ENCODE results near the gene HADHB. TPM values are rescaled to one million over a fixed set of nuclear protein-coding genes. Genes with fewer than 3 reads are reported as not detected.

Gene HADHB
- total RNA-seq, 2 experiments from 2014 or later = 59.1 to 63.5 TPM

GRCh38 chr2:26333293-26333692 is 88.6 kb downstream of the HADHB start:
- no peaks in the 10 kb centered on the region for H3K36me3 Mint-ChIP-seq (ENCODE audit: low read depth)
- no peaks in the 10 kb centered on the region for H3K27me3 Mint-ChIP-seq (ENCODE audit: low read depth)
- H3K9me3 Mint-ChIP-seq (ENCODE audit: insufficient read depth) = no peaks in the 10 kb centered on the region
- H3K4me3 Mint-ChIP-seq = no peak overlapping the region
- DNase-seq (no peak), ATAC-seq (no peak)
- CTCF ChIA-PET = no interaction called here
- POLR2A ChIA-PET = no interaction called here
- H3K27ac Mint-ChIP-seq = no peak overlapping the region
- H3K4me1 Mint-ChIP-seq (ENCODE audit: low read depth) = peaks cover 26% of the 10 kb centered on the region

- H3K27ac Mint-ChIP-seq = no peak overlapping the region
- no peaks in the 10 kb centered on the region for H3K27me3 Mint-ChIP-seq (ENCODE audit: low read depth)
- no peaks in the 10 kb centered on the region for H3K9me3 Mint-ChIP-seq (ENCODE audit: insufficient read depth)
- DNase-seq (no peak), ATAC-seq (no peak)
- no peak overlapping the region for H3K4me3 Mint-ChIP-seq
- H3K4me1 Mint-ChIP-seq (ENCODE audit: low read depth) = peaks cover 16% of the 10 kb centered on the region
- POLR2A ChIA-PET = interaction anchor here (1.6 kb wide), 1 partner anchor 12 kb away, joined by 5 read pairs; the partner anchor contains the start of gene ADGRF3
- CTCF ChIA-PET = interaction anchor here (2.9 kb wide), 1 partner anchor 10 kb away, joined by 17 read pairs; the partner anchor contains the start of genes ADGRF3 and SELENOI
- H3K36me3 Mint-ChIP-seq (ENCODE audit: low read depth) = peaks cover 2% of the 10 kb centered on the region
Measured at GRCh38 chr2:26335231-26335630, 90.5 kb downstream of the HADHB start.

GRCh38 chr2:26336719-26337118 is 92.0 kb downstream of the HADHB start:
- DNase-seq = no peak
- no peaks in the 10 kb centered on the region for H3K27me3 Mint-ChIP-seq (ENCODE audit: low read depth)
- CTCF ChIA-PET = interaction anchor here (0.9 to 2.9 kb wide), 2 partner anchors 9 to 12 kb away, joined by 3 to 17 read pairs; partner anchors contain the start of genes ADGRF3 and SELENOI
- no peak for ATAC-seq
- H3K4me3 Mint-ChIP-seq = no peak overlapping the region
- peaks cover 2% of the 10 kb centered on the region for H3K36me3 Mint-ChIP-seq (ENCODE audit: low read depth)
- POLR2A ChIA-PET = no interaction called here
- H3K27ac Mint-ChIP-seq = no peak overlapping the region
- peaks cover 14% of the 10 kb centered on the region for H3K4me1 Mint-ChIP-seq (ENCODE audit: low read depth)
- H3K9me3 Mint-ChIP-seq (ENCODE audit: insufficient read depth) = no peaks in the 10 kb centered on the region

- H3K9me3 Mint-ChIP-seq (ENCODE audit: insufficient read depth) = no peaks in the 10 kb centered on the region
- H3K27me3 Mint-ChIP-seq (ENCODE audit: low read depth) = no peaks in the 10 kb centered on the region
- CTCF ChIA-PET = interaction anchor here (0.9 kb wide), 1 partner anchor 11 kb away, joined by 3 read pairs; no protein-coding TSS in a partner anchor
- H3K27ac Mint-ChIP-seq = no peak overlapping the region
- peaks cover 2% of the 10 kb centered on the region for H3K36me3 Mint-ChIP-seq (ENCODE audit: low read depth)
- no peak for ATAC-seq
- DNase-seq = no peak
- POLR2A ChIA-PET = interaction anchor here (0.8 kb wide), 1 partner anchor 8 kb away, joined by 3 read pairs; the partner anchor contains the start of gene SELENOI
- peaks cover 14% of the 10 kb centered on the region for H3K4me1 Mint-ChIP-seq (ENCODE audit: low read depth)
- H3K4me3 Mint-ChIP-seq = no peak overlapping the region
Measured at GRCh38 chr2:26337298-26337697, 92.6 kb downstream of the HADHB start.

Other genes starting within 250 kb of the HADHB start
- 100 to 1,000 TPM; 110 to 115 TPM for gene RAB10, start 210.9 kb upstream of the HADHB start, total RNA-seq
- gene GAREM2, start 71.9 kb upstream of the HADHB start, total RNA-seq = 1 to 10 TPM; 2.8 to 5.5 TPM
- 100 to 1,000 TPM; 119 to 124 TPM for gene HADHA, start 307 bp upstream of the HADHB start, total RNA-seq
- 10 to 100 TPM; 36.8 to 37.6 TPM for gene SELENOI, start 101.2 kb downstream of the HADHB start, total RNA-seq
- 1 to 10 TPM; 5.8 TPM for gene ADGRF3, start 101.8 kb downstream of the HADHB start, total RNA-seq
- gene DRC1, start 157.0 kb downstream of the HADHB start, total RNA-seq = not detected
- 10 to 100 TPM; 17.2 to 19.9 TPM for gene OTOF, start 233.2 kb downstream of the HADHB start, total RNA-seq

All from activated CD8-positive, alpha-beta T cell treated with anti-CD3 and anti-CD28 coated beads, Interleukin-2, amount 10 ng/mL, durations not matched to agents 7 days and 5 days (primary cell).